WI38 (cell line): ENCODE measurements around the gene CALU.

Source experiments
- H3K4me3 ChIP-seq: 2 replicates; pipeline ENCODE4 v1.5.1; 2011; ENCODE audit warnings: low read depth, mild to moderate bottlenecking, control low read depth, low read length
- CTCF ChIP-seq: IDR thresholded peaks from 2 replicates; pipeline ENCODE4 v1.5.1; 2012; ENCODE audit warnings: low read depth, mild to moderate bottlenecking, control low read depth, low read length

The CALU gene

GRCh38 chr7:128801667-128802418, 62.7 kb downstream of the CALU start:
- TF ChIP-seq CTCF = no peak
- no peak overlapping the region for H3K4me3 ChIP-seq

GRCh38 chr7:128804484-128804883, 65.3 kb downstream of the CALU start:
- no peak for TF ChIP-seq CTCF

GRCh38 chr7:128805225-128805624, 66.1 kb downstream of the CALU start:
- H3K4me3 ChIP-seq = no peak overlapping the region
- no peak for TF ChIP-seq CTCF

More at GRCh38 chr7:128804484-128804883, 65.3 kb downstream of the CALU start:
- no peak overlapping the region for H3K4me3 ChIP-seq

- no peak for TF ChIP-seq CTCF
- H3K4me3 ChIP-seq = no peak overlapping the region
These were observed 68.0 kb downstream of the CALU start for GRCh38 chr7:128807191-128807590.

- H3K4me3 ChIP-seq = no peak overlapping the region
These were observed 70.2 kb downstream of the CALU start for GRCh38 chr7:128809363-128809762.

GRCh38 chr7:128810473-128810872, 71.3 kb downstream of the CALU start:
- TF ChIP-seq CTCF = no peak
- H3K4me3 ChIP-seq = no peak overlapping the region

More at GRCh38 chr7:128809363-128809762, 70.2 kb downstream of the CALU start:
- no peak for TF ChIP-seq CTCF

- no peak for TF ChIP-seq CTCF
- H3K4me3 ChIP-seq = no peak overlapping the region
These were observed 71.8 kb downstream of the CALU start for GRCh38 chr7:128810997-128811396.
